Measurements from ENCODE around the gene AP2B1.

DNA sequence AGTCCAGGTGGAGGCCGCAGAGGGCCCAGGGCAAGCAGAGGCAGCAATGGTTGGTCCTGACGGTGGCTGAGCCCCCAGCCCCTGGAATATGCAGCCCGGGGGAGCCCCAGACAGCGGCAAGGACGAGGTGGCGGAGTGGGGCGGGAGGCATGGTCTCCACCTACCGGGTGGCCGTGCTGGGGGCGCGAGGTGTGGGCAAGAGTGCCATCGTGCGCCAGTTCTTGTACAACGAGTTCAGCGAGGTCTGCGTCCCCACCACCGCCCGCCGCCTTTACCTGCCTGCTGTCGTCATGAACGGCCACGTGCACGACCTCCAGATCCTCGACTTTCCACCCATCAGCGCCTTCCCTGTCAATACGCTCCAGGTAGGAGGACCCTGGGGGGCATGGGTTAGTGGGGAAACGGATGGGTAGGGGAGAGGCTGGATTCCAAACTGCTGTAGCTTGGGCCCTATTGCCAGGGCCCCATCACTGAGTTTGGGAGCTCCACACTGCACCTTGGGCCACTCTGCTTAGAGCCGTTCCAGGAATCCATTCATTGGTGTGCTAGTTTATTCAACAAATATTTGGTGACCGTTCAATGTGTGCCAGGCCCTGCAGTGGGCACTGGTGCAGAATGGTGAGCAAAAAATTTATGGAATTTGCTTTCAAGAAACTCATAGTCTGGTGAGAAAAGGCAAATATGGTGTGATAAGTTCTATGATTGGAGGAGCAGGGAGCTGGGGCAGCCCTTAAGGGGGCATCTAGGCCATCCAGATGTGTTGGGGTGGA is 148.1 kb downstream of the AP2B1 start:
- TF ChIP-seq POLR2A (IDR thresholded peaks at IDR 0.05): no peak
- TF ChIP-seq, protein P1, sequence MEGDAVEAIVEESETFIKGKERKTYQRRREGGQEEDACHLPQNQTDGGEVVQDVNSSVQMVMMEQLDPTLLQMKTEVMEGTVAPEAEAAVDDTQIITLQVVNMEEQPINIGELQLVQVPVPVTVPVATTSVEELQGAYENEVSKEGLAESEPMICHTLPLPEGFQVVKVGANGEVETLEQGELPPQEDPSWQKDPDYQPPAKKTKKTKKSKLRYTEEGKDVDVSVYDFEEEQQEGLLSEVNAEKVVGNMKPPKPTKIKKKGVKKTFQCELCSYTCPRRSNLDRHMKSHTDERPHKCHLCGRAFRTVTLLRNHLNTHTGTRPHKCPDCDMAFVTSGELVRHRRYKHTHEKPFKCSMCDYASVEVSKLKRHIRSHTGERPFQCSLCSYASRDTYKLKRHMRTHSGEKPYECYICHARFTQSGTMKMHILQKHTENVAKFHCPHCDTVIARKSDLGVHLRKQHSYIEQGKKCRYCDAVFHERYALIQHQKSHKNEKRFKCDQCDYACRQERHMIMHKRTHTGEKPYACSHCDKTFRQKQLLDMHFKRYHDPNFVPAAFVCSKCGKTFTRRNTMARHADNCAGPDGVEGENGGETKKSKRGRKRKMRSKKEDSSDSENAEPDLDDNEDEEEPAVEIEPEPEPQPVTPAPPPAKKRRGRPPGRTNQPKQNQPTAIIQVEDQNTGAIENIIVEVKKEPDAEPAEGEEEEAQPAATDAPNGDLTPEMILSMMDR (IDR thresholded peaks at IDR 0.05): no peak

Measured in heart left ventricle (tissue), 13 donors.